ENCODE measurements around the gene SLC46A3. TPM values are rescaled to one million over a fixed set of nuclear protein-coding genes. Genes with fewer than 3 reads are reported as not detected.
A peak's percentile ranks its signal among the peaks of the same experiment; 100 is the strongest.

Gene SLC46A3
- total and polyA plus RNA-seq, 2 of the 13 experiments (the other 11 are each of a cell fraction or from before 2014, with no cell fraction given): not detected

GRCh38 chr13:28679628-28680027 is 39.1 kb downstream of the SLC46A3 start:
- Histone ChIP-seq H3K27me3 (ENCODE audit: control insufficient read depth in 1 of 2, insufficient read depth in 2 of 2, low read length in 2 of 2) (no peaks in the 10 kb centered on the region), H3K79me2 (ENCODE audit: insufficient read depth, low read length) (no peaks in the 10 kb centered on the region), H3K4me1 (ENCODE audit: insufficient read depth, low read length) (no peaks in the 10 kb centered on the region), H3K4me3 (replicated peaks in 1 of 3; ENCODE audit: insufficient read depth in 1 of 3, low read depth in 2 of 3, low read length in 3 of 3) (no peak overlapping the region), H2AFZ (ENCODE audit: low read length) (no peak overlapping the region), H3K9me3 (ENCODE audit: low read length) (no peaks in the 10 kb centered on the region), H3K27ac (ENCODE audit: extremely low read length, insufficient read depth, low read length) (no peak overlapping the region), H3K9ac (ENCODE audit: insufficient read depth, low read depth, low read length) (no peak overlapping the region), H4K20me1 (ENCODE audit: insufficient read depth, low read length) (no peaks in the 10 kb centered on the region), H3K4me2 (ENCODE audit: low read depth, low read length) (no peak overlapping the region), H3K36me3 (replicated peaks in 1 of 2; ENCODE audit: control insufficient read depth in 1 of 2, insufficient read depth in 2 of 2, low read length in 2 of 2) (peaks cover 6 to 36% of the 10 kb centered on the region in 2 experiments; a peak in 3 of 5 replicates)
- POLR2A ChIA-PET: no interaction called here
- DNase-seq (ENCODE audit: low spot score) (peak; percentile 9), FAIRE-seq (peak; percentile 23), ATAC-seq (peak; percentile 59)
- no TSS peak for BruUV-seq (replicated peaks)
- intact Hi-C loops (cut with micrococcal nuclease; ENCODE audit: unreplicated experiment): loop anchor here (1.0 kb wide), 1 partner anchor 117 kb away; no protein-coding TSS in a partner anchor
- no peak for TF ChIP-seq REXO4 (CRISPR knock-in tag; IDR thresholded peaks at IDR 0.05; ENCODE audit: borderline replicate concordance)
- no peak for TF ChIP-seq MXD1 (CRISPR knock-in tag; IDR thresholded peaks at IDR 0.05)
- no peak for TF ChIP-seq ZNF121 (CRISPR knock-in tag; IDR thresholded peaks at IDR 0.05)
- TF ChIP-seq SCMH1 (CRISPR knock-in tag; IDR thresholded peaks at IDR 0.05; ENCODE audit: borderline replicate concordance): no peak
- 0 out of 2 replicates have a peak, but pooled peaks have one; percentile 11 for TF ChIP-seq CTCF (CRISPR knock-in tag; IDR thresholded peaks at IDR 0.05)
- no peak for TF ChIP-seq ARNTL (CRISPR knock-in tag; IDR thresholded peaks at IDR 0.05)
- TF ChIP-seq RBFOX2 (IDR thresholded peaks at IDR 0.05; ENCODE audit: low read depth, low read length): 0 out of 2 replicates have a peak, but pooled peaks have one; percentile 11
- TF ChIP-seq KDM5A (IDR thresholded peaks at IDR 0.05; ENCODE audit: borderline replicate concordance, low read length): no peak
- no peak for TF ChIP-seq CBX2 (IDR thresholded peaks at IDR 0.05; ENCODE audit: low read depth, low read length)
- TF ChIP-seq CBX2 (CRISPR knock-in tag; IDR thresholded peaks at IDR 0.05; ENCODE audit: low read depth): no peak
- TF ChIP-seq CREBL2 (CRISPR knock-in tag; IDR thresholded peaks at IDR 0.05; ENCODE audit: borderline replicate concordance): no peak
- TF ChIP-seq PHF5A (CRISPR knock-in tag; IDR thresholded peaks at IDR 0.05; ENCODE audit: low read depth, unreplicated experiment): no peak
- no peak for TF ChIP-seq ZNF672 (CRISPR knock-in tag; IDR thresholded peaks at IDR 0.05)
- in situ Hi-C loops (cut with HindIII; ENCODE audit: extremely low pct_ligation_motif_present, low pct_unique_long_range_greater_than_20kb): loop anchor here (5.0 kb wide), 1 partner anchor 118 kb away; no protein-coding TSS in a partner anchor
- CTCF ChIA-PET (ENCODE audit: low intra/inter-chr PET ratio, low total read pairs): interaction anchor here (1.4 kb wide), 1 partner anchor 117 kb away, joined by 5 read pairs; no protein-coding TSS in a partner anchor
- 70% methylated on average over 1 of the region's 1 CpG for WGBS (ENCODE audit: low lambda C conversion rate)
